Astrocyte (in vitro differentiated cells and primary cell): Measurements from ENCODE around the gene SPINK8. TPM values are rescaled to one million over a fixed set of nuclear protein-coding genes. Genes with fewer than 3 reads are reported as not detected.
A peak's percentile ranks its signal among the peaks of the same experiment; 100 is the strongest.

Experiments used
- DNase-seq: peaks from one replicate; pipeline ENCODE4 v3.0.0-alpha.2; 2010; ENCODE audit warnings: low read depth
- FAIRE-seq: peaks from 2 replicates; lab custom pipeline; 2011; peaks lifted over from hg19 to GRCh38; lab: Jason Lieb, UNC
- H2AFZ ChIP-seq: 2 replicates; pipeline ENCODE4 v1.6.0; 2012; ENCODE audit warnings: low read depth, low read length, inconsistent platforms
- H3K27ac ChIP-seq: 2 replicates; pipeline ENCODE4 v1.5.1; 2011; ENCODE audit warnings: low read depth, low read length, inconsistent platforms
- H3K27me3 ChIP-seq: 2 replicates; pipeline ENCODE4 v1.6.0; 2011; ENCODE audit warnings: low read length, inconsistent platforms; ENCODE audit not compliant: insufficient read depth
- H3K36me3 ChIP-seq: 2 replicates; pipeline ENCODE4 v1.5.1; 2011; ENCODE audit warnings: low read length, inconsistent platforms; ENCODE audit not compliant: insufficient read depth
- H3K4me1 ChIP-seq: 2 replicates; pipeline ENCODE4 v1.5.1; 2011; ENCODE audit warnings: low read length, inconsistent platforms; ENCODE audit not compliant: insufficient read depth
- H3K4me2 ChIP-seq: 2 replicates; pipeline ENCODE4 v1.6.0; 2012; ENCODE audit warnings: low read length, inconsistent platforms
- H3K4me3 ChIP-seq: 2 replicates; pipeline ENCODE4 v1.5.1; 2011; ENCODE audit warnings: low read depth, mild to moderate bottlenecking, low read length, inconsistent platforms; ENCODE audit not compliant: insufficient read depth
- H3K79me2 ChIP-seq: 2 replicates; pipeline ENCODE4 v1.6.0; 2012; ENCODE audit warnings: mild to moderate bottlenecking, low read length, inconsistent platforms; ENCODE audit not compliant: insufficient read depth
- H3K9ac ChIP-seq: 2 replicates; pipeline ENCODE4 v1.6.0; 2012; ENCODE audit warnings: mild to moderate bottlenecking, low read length, inconsistent platforms
- H3K9me3 ChIP-seq: 2 replicates; pipeline ENCODE4 v1.5.1; 2012; ENCODE audit warnings: low read depth, mild to moderate bottlenecking, low read length, inconsistent platforms; ENCODE audit not compliant: insufficient read depth
- H4K20me1 ChIP-seq: 2 replicates; pipeline ENCODE4 v1.6.0; 2012; ENCODE audit warnings: low read length, inconsistent platforms; ENCODE audit not compliant: insufficient read depth
- H3K27ac Mint-ChIP-seq: one replicate; pipeline ENCODE4 v1.8.0; 2021; ENCODE audit warnings: mild to moderate bottlenecking, mixed read lengths; ENCODE audit not compliant: unreplicated experiment
- H3K27me3 Mint-ChIP-seq: one replicate; pipeline ENCODE4 v1.8.0; 2021; ENCODE audit warnings: low read depth, mixed read lengths; ENCODE audit not compliant: unreplicated experiment
- H3K36me3 Mint-ChIP-seq: one replicate; pipeline ENCODE4 v1.8.0; 2021; ENCODE audit warnings: low read depth, mixed read lengths; ENCODE audit not compliant: unreplicated experiment
- H3K4me1 Mint-ChIP-seq: one replicate; pipeline ENCODE4 v1.8.0; 2021; ENCODE audit warnings: low read depth, mixed read lengths; ENCODE audit not compliant: unreplicated experiment
- H3K4me3 Mint-ChIP-seq: one replicate; pipeline ENCODE4 v1.8.0; 2021; ENCODE audit warnings: mild to moderate bottlenecking, moderate library complexity, mixed read lengths; ENCODE audit not compliant: unreplicated experiment
- H3K9me3 Mint-ChIP-seq: one replicate; pipeline ENCODE4 v1.8.0; 2021; ENCODE audit warnings: mild to moderate bottlenecking, mixed read lengths; ENCODE audit not compliant: unreplicated experiment
- CTCF ChIP-seq: IDR thresholded peaks from 2 replicates; pipeline ENCODE4 v1.5.1; 2011; ENCODE audit warnings: low read depth, mild to moderate bottlenecking, inconsistent platforms, low read length, moderate library complexity; ENCODE audit not compliant: insufficient read depth
- EZH2 ChIP-seq: IDR thresholded peaks from 2 replicates; pipeline ENCODE4 v1.6.1; 2012; ENCODE audit warnings: mild to moderate bottlenecking, low read length, inconsistent platforms; ENCODE audit not compliant: insufficient read depth
- total RNA-seq: library from RNA; stranded (reverse); gene quantifications from 2 replicates; pipeline ENCODE4 v1.2.1, GENCODE V29; 2021

The SPINK8 gene
- total RNA-seq, 1 donor from 2014 or later = not detected

- no peak overlapping the region for H3K27ac ChIP-seq
- Mint-ChIP-seq H3K4me3 (peak overlapping the region; percentile 25), H3K27ac (no peak overlapping the region), H3K9me3 (no peaks in the 10 kb centered on the region), H3K4me1 (peaks cover 14% of the 10 kb centered on the region), H3K36me3 (peaks cover 28% of the 10 kb centered on the region), H3K27me3 (no peaks in the 10 kb centered on the region)
- no peak overlapping the region for H3K4me3 ChIP-seq
- H3K4me1 ChIP-seq = no peaks in the 10 kb centered on the region
- H3K9me3 ChIP-seq = no peaks in the 10 kb centered on the region
- H4K20me1 ChIP-seq = no peaks in the 10 kb centered on the region
- H3K4me2 ChIP-seq = no peak overlapping the region
- H2AFZ ChIP-seq = no peak overlapping the region
- DNase-seq (no peak), FAIRE-seq (no peak)
- no peaks in the 10 kb centered on the region for H3K27me3 ChIP-seq
- no peak overlapping the region for H3K9ac ChIP-seq
- TF ChIP-seq EZH2 (no peak), CTCF (no peak)
- no peaks in the 10 kb centered on the region for H3K36me3 ChIP-seq
- H3K79me2 ChIP-seq = no peaks in the 10 kb centered on the region
Measured at GRCh38 chr3:48269592-48269991, 63.9 kb downstream of the SPINK8 start.

- Mint-ChIP-seq H3K4me1 (peaks cover 14% of the 10 kb centered on the region), H3K36me3 (peaks cover 28% of the 10 kb centered on the region), H3K27ac (no peak overlapping the region), H3K27me3 (no peaks in the 10 kb centered on the region), H3K9me3 (no peaks in the 10 kb centered on the region), H3K4me3 (peak overlapping the region; percentile 25)
- FAIRE-seq = no peak
- no peaks in the 10 kb centered on the region for H3K9me3 ChIP-seq
- H2AFZ ChIP-seq = no peak overlapping the region
- no peaks in the 10 kb centered on the region for H3K4me1 ChIP-seq
- DNase-seq = peak; percentile 27
- no peaks in the 10 kb centered on the region for H3K36me3 ChIP-seq
- H3K27me3 ChIP-seq = no peaks in the 10 kb centered on the region
- no peak overlapping the region for H3K27ac ChIP-seq
- no peak for TF ChIP-seq EZH2
- TF ChIP-seq CTCF = no peak
- H3K4me3 ChIP-seq = no peak overlapping the region
- H3K9ac ChIP-seq = no peak overlapping the region
- no peaks in the 10 kb centered on the region for H3K79me2 ChIP-seq
- no peaks in the 10 kb centered on the region for H4K20me1 ChIP-seq
- no peak overlapping the region for H3K4me2 ChIP-seq
Measured at GRCh38 chr3:48268936-48269561, 64.4 kb downstream of the SPINK8 start.

GRCh38 chr3:48268381-48268935, 65.0 kb downstream of the SPINK8 start:
- Histone ChIP-seq H3K9me3 (no peaks in the 10 kb centered on the region), H4K20me1 (no peaks in the 10 kb centered on the region), H3K4me3 (no peak overlapping the region), H3K27me3 (no peaks in the 10 kb centered on the region), H3K4me1 (no peaks in the 10 kb centered on the region), H3K79me2 (no peaks in the 10 kb centered on the region), H2AFZ (no peak overlapping the region), H3K27ac (no peak overlapping the region), H3K36me3 (no peaks in the 10 kb centered on the region), H3K9ac (no peak overlapping the region), H3K4me2 (no peak overlapping the region)
- DNase-seq (peak; percentile 14), FAIRE-seq (no peak)
- no peaks in the 10 kb centered on the region for H3K27me3 Mint-ChIP-seq
- peaks cover 28% of the 10 kb centered on the region for H3K36me3 Mint-ChIP-seq
- peak overlapping the region; percentile 2 for H3K4me3 Mint-ChIP-seq
- H3K27ac Mint-ChIP-seq = no peak overlapping the region
- H3K9me3 Mint-ChIP-seq = no peaks in the 10 kb centered on the region
- H3K4me1 Mint-ChIP-seq = peaks cover 14% of the 10 kb centered on the region
- TF ChIP-seq EZH2 (no peak), CTCF (no peak)
